OCI-LY1 (cell line): ENCODE data around the gene SHF.

ENCODE experiments used
- EZH2 ChIP-seq: fragments of 200-600 bp; sonication (generic), shearing (Covaris generic); IDR thresholded peaks from 2 replicates; pipeline ENCODE4 v1.8.0; 2017; ENCODE audit warnings: borderline replicate concordance, mixed run types, mild to moderate bottlenecking, antibody characterized with exemption, low read length, moderate library complexity, mixed read lengths
- TF ChIP-seq, protein P1 (sequence below): fragments of 200-600 bp; sonication (generic), shearing (Covaris generic); IDR thresholded peaks from 2 replicates; pipeline ENCODE4 v1.5.1; 2017; ENCODE audit warnings: mild to moderate bottlenecking, antibody characterized with exemption, low read length, moderate library complexity, mixed read lengths

DNA sequence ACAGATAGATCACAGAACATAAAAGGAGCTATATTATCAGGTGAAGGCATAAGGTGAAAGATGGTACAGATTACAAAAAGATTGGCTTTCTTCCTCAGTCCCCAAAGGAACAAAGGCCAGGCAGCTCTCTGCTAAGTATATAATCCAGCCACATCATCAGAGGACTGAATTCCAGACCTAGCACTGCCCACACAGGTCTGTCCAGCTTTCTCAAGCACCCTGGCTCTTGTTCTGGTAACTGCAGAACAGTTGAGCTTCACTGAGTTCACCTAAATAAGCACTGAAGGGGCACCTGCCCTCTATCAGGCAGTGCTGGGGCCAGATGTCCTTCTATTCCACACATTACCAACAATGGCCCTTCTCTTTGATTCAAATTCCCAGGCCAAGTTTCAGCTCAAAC, 64.4 kb downstream of the SHF start:
- TF ChIP-seq, protein P1, sequence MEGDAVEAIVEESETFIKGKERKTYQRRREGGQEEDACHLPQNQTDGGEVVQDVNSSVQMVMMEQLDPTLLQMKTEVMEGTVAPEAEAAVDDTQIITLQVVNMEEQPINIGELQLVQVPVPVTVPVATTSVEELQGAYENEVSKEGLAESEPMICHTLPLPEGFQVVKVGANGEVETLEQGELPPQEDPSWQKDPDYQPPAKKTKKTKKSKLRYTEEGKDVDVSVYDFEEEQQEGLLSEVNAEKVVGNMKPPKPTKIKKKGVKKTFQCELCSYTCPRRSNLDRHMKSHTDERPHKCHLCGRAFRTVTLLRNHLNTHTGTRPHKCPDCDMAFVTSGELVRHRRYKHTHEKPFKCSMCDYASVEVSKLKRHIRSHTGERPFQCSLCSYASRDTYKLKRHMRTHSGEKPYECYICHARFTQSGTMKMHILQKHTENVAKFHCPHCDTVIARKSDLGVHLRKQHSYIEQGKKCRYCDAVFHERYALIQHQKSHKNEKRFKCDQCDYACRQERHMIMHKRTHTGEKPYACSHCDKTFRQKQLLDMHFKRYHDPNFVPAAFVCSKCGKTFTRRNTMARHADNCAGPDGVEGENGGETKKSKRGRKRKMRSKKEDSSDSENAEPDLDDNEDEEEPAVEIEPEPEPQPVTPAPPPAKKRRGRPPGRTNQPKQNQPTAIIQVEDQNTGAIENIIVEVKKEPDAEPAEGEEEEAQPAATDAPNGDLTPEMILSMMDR = no peak
- TF ChIP-seq EZH2 = no peak
